NCI-H146 (cell line): ENCODE measurements around the gene MTCP1.

Source experiments
- DNase-seq: peaks from one replicate; lab custom pipeline; 2025; lab: John Stamatoyannopoulos, UW

MTCP1 gene

GRCh38 chrX:155070975-155071693 lies at the start of gene MTCP1, which contains the start of the genes BRCC3 and CMC4:
Gene MTCP1, minus strand, starts transcription at chrX:155071136. Its CDS starts 5,126 bp downstream, at chrX:155066010.
Gene BRCC3, plus strand, starts transcription at chrX:155071508. Its CDS starts 20 bp downstream, at chrX:155071528.
Gene CMC4, minus strand, starts transcription at chrX:155071136. Its CDS starts 7,113 bp downstream, at chrX:155064023.
- peak; percentile 92 for DNase-seq

GRCh38 chrX:155115174-155115819 lies 44.4 kb upstream of the MTCP1 start:
- no peak for DNase-seq

- no peak for DNase-seq
Observed at GRCh38 chrX:155113097-155113496, 42.2 kb upstream of the MTCP1 start.

- no peak for DNase-seq
Observed at GRCh38 chrX:155112171-155112570, 41.2 kb upstream of the MTCP1 start.

GRCh38 chrX:155108427-155108826 lies 37.5 kb upstream of the MTCP1 start:
- DNase-seq = no peak

GRCh38 chrX:155105919-155106318 lies 35.0 kb upstream of the MTCP1 start:
- DNase-seq = no peak

- peak; percentile 30 for DNase-seq
Observed at GRCh38 chrX:155094468-155095061, 23.6 kb upstream of the MTCP1 start.

GRCh38 chrX:155086961-155087735 lies 16.2 kb upstream of the MTCP1 start:
- no peak for DNase-seq

GRCh38 chrX:155086202-155086840 lies 15.4 kb upstream of the MTCP1 start:
- peak; percentile 12 for DNase-seq

- DNase-seq = peak; percentile 63
Observed at GRCh38 chrX:155071694-155072280, 851 bp upstream of the MTCP1 start.

GRCh38 chrX:155070663-155070974 lies 317 bp downstream of the MTCP1 start:
- no peak for DNase-seq

- DNase-seq = peak; percentile 17
Observed at GRCh38 chrX:155070038-155070437, 898 bp downstream of the MTCP1 start.

GRCh38 chrX:155069414-155069813 lies 1.5 kb downstream of the MTCP1 start:
- DNase-seq = no peak

- no peak for DNase-seq
Observed at GRCh38 chrX:155068165-155068564, 2.8 kb downstream of the MTCP1 start.

GRCh38 chrX:155065035-155065734 lies 5.8 kb downstream of the MTCP1 start:
- DNase-seq = no peak

GRCh38 chrX:155061760-155062159 lies 9.2 kb downstream of the MTCP1 start:
- no peak for DNase-seq

GRCh38 chrX:155056877-155057792 lies 13.8 kb downstream of the MTCP1 start:
- DNase-seq = peak; percentile 42

- DNase-seq = no peak
Observed at GRCh38 chrX:155056471-155056870, 14.5 kb downstream of the MTCP1 start.

- no peak for DNase-seq
Observed at GRCh38 chrX:155055494-155055893, 15.4 kb downstream of the MTCP1 start.

GRCh38 chrX:155054255-155054654 lies 16.7 kb downstream of the MTCP1 start:
- no peak for DNase-seq
